ENCODE results near the gene GRIP1.

The GRIP1 gene

DNA sequence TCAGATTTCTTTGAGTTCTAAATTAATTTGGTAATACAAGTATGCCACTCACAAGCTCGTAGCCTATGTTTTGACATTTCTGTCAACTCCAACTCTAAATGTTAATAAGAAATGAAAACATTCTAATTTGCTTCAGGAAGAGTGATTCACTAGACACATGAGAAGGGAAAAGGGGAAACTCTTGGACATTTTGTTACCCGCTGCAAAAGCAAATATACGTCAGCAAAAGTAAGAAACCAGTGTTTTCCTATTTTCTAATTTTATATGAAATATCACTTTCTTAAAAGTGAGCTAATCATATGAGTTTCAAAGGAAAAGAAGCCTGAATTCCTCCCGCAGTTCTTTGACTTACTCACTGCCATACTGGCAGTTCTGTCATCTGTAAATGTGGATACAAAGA is 162.3 kb downstream of the GRIP1 start:
- TF ChIP-seq, protein P1, sequence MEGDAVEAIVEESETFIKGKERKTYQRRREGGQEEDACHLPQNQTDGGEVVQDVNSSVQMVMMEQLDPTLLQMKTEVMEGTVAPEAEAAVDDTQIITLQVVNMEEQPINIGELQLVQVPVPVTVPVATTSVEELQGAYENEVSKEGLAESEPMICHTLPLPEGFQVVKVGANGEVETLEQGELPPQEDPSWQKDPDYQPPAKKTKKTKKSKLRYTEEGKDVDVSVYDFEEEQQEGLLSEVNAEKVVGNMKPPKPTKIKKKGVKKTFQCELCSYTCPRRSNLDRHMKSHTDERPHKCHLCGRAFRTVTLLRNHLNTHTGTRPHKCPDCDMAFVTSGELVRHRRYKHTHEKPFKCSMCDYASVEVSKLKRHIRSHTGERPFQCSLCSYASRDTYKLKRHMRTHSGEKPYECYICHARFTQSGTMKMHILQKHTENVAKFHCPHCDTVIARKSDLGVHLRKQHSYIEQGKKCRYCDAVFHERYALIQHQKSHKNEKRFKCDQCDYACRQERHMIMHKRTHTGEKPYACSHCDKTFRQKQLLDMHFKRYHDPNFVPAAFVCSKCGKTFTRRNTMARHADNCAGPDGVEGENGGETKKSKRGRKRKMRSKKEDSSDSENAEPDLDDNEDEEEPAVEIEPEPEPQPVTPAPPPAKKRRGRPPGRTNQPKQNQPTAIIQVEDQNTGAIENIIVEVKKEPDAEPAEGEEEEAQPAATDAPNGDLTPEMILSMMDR (IDR thresholded peaks at IDR 0.05; ENCODE audit: insufficient read depth, missing control alignments), result no peak
- FAIRE-seq (no peak), DNase-seq (ENCODE audit: insufficient read length, low spot score) (no peak)

DNA sequence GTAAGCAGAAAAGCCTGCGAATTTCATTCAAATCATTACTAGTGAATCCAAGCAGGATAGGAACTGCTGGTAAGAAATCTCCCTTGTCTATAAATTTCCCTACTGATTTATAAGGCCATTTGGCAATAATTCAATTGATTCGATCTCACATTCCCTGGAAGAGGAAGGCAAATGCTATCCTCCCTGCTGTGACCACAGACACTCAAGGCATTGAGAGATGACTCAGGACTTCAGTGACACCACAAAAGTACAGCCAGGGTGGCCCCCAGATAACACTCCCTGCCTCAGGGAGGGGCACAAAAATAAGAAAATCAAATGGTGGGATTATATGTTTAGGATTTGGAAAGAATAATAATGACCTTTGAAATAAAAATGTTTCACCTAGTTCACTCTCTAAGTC is 162.7 kb downstream of the GRIP1 start:
- TF ChIP-seq, protein P1 (IDR thresholded peaks at IDR 0.05; ENCODE audit: insufficient read depth, missing control alignments), result no peak
- FAIRE-seq (no peak), DNase-seq (ENCODE audit: insufficient read length, low spot score) (no peak)

DNA sequence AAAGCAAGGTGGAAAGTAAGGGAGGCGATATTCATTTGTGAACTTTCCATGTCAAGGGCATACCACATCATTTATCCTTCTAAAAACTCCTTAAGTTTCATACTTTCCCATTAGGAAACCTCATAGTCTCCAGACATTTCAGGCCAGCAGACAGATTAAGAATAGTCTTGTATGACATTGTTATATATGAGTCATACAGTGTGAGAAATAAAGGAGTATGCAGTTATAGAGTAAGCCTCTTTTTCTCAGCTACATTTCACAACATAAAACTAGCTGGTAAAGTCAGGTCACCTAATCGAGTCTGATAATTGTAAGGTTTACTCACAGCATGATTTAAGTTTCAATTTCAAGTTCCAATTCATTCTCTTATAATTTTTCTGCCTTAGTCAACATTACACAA is 164.3 kb downstream of the GRIP1 start:
- DNase-seq (ENCODE audit: insufficient read length, low spot score) (no peak), FAIRE-seq (no peak)
- TF ChIP-seq, protein P1 (IDR thresholded peaks at IDR 0.05; ENCODE audit: insufficient read depth, missing control alignments), result no peak

GRCh38 chr12:66508025-66508424 is 170.9 kb downstream of the GRIP1 start:
- TF ChIP-seq, protein P1 (IDR thresholded peaks at IDR 0.05; ENCODE audit: insufficient read depth, missing control alignments), result no peak
- DNase-seq (ENCODE audit: insufficient read length, low spot score) (no peak), FAIRE-seq (no peak)

DNA sequence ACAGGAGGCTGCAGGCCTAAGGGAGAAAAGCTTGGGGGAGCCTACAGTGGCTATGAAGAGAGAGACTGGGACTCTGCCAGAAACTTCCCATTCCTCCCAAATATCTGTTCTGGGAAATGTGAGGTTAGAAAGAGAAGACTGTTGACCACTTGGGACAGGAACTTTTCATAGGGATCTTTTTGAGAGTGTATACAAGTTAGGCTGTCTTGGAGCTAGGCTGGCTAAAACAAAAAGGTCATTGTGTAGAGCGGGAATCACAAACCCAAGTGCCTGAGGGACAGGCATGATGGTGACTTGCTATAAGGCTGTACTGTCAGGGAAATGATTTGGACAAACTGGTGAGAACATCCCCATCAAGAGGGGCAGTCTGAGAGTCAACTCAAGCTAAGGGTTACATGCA is 175.1 kb downstream of the GRIP1 start:
- FAIRE-seq, result no peak
- DNase-seq (ENCODE audit: insufficient read length, low spot score), result no peak
- TF ChIP-seq, protein P1 (IDR thresholded peaks at IDR 0.05; ENCODE audit: insufficient read depth, missing control alignments), result no peak

GRCh38 chr12:66502911-66503310 is 176.0 kb downstream of the GRIP1 start:
- no peak for FAIRE-seq
- no peak for DNase-seq (ENCODE audit: insufficient read length, low spot score)
- TF ChIP-seq, protein P1 (IDR thresholded peaks at IDR 0.05; ENCODE audit: insufficient read depth, missing control alignments), result no peak

GRCh38 chr12:66500841-66501240 is 178.0 kb downstream of the GRIP1 start:
- FAIRE-seq (no peak), DNase-seq (ENCODE audit: insufficient read length, low spot score) (no peak)
- TF ChIP-seq, protein P1 (IDR thresholded peaks at IDR 0.05; ENCODE audit: insufficient read depth, missing control alignments), result no peak

Data from D721Med (cell line).